ENCODE data around the gene ZNF727.
"Not testable (repeated sequence)": the region's sequence is repeated elsewhere in the genome, so short reads cannot be mapped to it uniquely, and the experiment has no call there.

The ZNF727 gene

DNA sequence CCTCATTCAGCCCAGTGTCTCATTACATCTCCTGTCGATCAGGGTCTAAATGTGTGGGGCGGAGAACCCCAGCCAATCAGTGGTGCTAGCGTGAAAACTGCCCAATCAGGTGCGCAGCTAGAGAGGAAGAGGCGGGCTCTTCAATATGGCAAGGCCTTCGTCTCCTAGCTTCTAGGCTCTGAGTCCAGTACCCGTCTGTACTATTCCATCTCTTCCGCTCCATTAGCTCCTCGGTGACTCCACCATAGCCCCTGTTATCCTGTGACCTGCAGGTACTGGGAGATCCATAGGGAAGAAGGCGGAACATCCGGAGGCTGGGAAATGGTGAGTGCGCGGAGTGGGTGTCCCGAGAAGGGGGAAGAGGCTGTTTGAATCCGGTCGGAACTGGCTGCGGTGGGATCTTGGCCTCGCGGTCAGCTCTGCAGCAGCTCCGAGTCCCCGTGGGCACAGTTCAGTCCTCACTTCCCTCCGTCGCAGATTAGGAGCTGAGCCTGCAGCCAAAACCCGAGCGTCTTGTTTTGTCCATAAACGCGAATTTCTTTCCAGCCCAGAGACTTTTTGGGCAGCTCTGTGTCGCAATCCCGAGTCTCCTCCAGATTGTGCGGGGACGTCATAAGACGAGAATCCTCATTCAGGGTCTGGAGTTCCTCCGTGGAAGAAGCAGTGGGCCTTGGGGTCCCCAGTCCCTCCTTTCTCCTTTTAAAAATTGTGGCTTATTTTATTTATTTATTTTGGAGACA, at the start of gene ZNF727:
Gene ZNF727, plus strand, starts transcription at position 134 of the 740 bp plus-strand sequence. Its CDS starts 188 bp downstream, at position 322.
- Mint-ChIP-seq H3K36me3 (no peaks in the 10 kb centered on the region), H3K27ac (peak within 1 kb of the TSS; percentile 54), H3K27me3 (no peaks in the 10 kb centered on the region), H3K4me1 (no peaks in the 10 kb centered on the region), H3K9me3 (peaks cover 11% of the 10 kb centered on the region), H3K4me3 (peak within 1 kb of the TSS; percentile 81)
- ATAC-seq, result peak; percentile 67

GRCh38 chr7:63998549-63998948, 46.7 kb upstream of the ZNF727 start, which contains the start of gene ZNF722:
Gene ZNF722 (plus strand): TSS chr7:63998849. CDS start chr7:63998962, 113 bp downstream.
- no peak within 1 kb of the TSS for H3K4me3 Mint-ChIP-seq

DNA sequence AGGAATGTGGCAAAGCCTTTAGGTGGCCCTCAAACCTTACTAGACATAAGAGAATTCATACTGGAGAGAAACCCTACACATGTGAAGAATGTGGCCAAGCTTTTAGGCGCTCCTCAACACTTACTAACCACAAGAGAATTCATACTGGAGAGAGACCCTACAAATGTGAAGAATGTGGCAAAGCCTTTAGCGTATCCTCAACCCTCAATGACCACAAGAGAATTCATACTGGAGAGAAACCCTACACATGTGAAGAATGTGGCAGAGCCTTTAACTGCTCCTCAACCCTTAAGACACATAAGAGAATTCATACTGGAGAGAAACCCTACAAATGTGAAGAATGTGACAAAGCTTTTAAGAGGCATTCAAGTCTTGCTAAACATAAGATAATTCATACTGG, 29.7 kb upstream of the ZNF727 start:
- H3K4me1 Mint-ChIP-seq, H3K4me3 Mint-ChIP-seq, H3K36me3 Mint-ChIP-seq, ATAC-seq, H3K27me3 Mint-ChIP-seq, H3K27ac Mint-ChIP-seq: not testable (repeated sequence)
- H3K9me3 Mint-ChIP-seq, result peaks cover 35% of the 10 kb centered on the region

More at GRCh38 chr7:63998549-63998948, 46.7 kb upstream of the ZNF727 start, which contains the start of gene ZNF722:
- Mint-ChIP-seq H3K4me1 (no peaks in the 10 kb centered on the region), H3K27me3 (no peaks in the 10 kb centered on the region), H3K36me3 (no peaks in the 10 kb centered on the region), H3K9me3 (peaks cover 8% of the 10 kb centered on the region), H3K27ac (no peak within 1 kb of the TSS)
- ATAC-seq, result no peak

DNA sequence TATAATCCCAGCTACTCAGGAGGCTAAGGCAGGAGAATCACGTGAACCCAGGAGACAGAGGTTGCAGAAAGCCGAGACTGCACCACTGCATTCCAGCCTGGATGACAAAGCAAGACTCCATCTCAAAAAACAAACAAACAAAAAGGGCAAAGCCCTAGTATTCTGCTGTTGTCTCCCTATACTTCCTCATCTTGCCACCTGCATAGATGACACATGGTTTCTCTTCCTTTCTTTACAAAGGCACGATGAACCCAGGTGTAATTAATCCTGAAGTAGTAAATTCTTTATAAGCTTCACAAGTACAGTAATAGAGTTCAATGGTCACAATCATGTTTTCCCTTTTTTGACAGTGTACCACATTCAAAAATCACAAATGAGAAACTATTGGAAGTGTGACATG, 9.8 kb upstream of the ZNF727 start:
- ATAC-seq, result no peak
- Mint-ChIP-seq H3K27me3 (no peaks in the 10 kb centered on the region), H3K4me1 (no peaks in the 10 kb centered on the region), H3K4me3 (no peak overlapping the region), H3K36me3 (no peaks in the 10 kb centered on the region), H3K27ac (no peak overlapping the region), H3K9me3 (peaks cover 19% of the 10 kb centered on the region)

- H3K36me3 Mint-ChIP-seq, result no peaks in the 10 kb centered on the region
- H3K9me3 Mint-ChIP-seq, result peaks cover 22% of the 10 kb centered on the region
- no peak for ATAC-seq
- no peak overlapping the region for H3K4me3 Mint-ChIP-seq
- no peaks in the 10 kb centered on the region for H3K27me3 Mint-ChIP-seq
- no peaks in the 10 kb centered on the region for H3K4me1 Mint-ChIP-seq
- H3K27ac Mint-ChIP-seq, result no peak overlapping the region
These were observed 8.1 kb upstream of the ZNF727 start for GRCh38 chr7:64037095-64037494.

- Mint-ChIP-seq H3K4me3 (peak overlapping the region; percentile 81), H3K4me1 (no peaks in the 10 kb centered on the region), H3K9me3 (peaks cover 11% of the 10 kb centered on the region), H3K27ac (peak overlapping the region; percentile 54), H3K36me3 (no peaks in the 10 kb centered on the region), H3K27me3 (no peaks in the 10 kb centered on the region)
- ATAC-seq, result no peak
These were observed 781 bp downstream of the ZNF727 start for GRCh38 chr7:64046041-64046389.

- H3K4me3 Mint-ChIP-seq, result not testable (repeated sequence)
- Mint-ChIP-seq H3K36me3 (peaks cover 28% of the 10 kb centered on the region), H3K9me3 (peaks cover 48% of the 10 kb centered on the region)
These were observed 32.8 kb downstream of the ZNF727 start for GRCh38 chr7:64077837-64078698.

DNA sequence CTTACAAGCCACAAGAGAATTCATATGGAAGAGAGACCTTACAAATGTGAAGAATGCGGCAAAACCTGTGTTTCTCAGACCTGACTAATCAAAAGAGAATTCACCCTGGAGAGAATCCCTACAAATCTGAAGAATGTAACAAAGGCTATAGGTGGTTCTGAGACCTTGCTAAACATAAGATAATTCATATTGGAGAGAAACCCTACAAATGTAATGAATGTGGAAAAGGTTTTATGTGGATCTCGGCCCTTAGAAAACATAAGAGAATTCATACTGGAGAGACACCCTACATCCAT, 33.4 kb downstream of the ZNF727 start:
- H3K27me3 Mint-ChIP-seq, result no peaks in the 10 kb centered on the region
- H3K4me1 Mint-ChIP-seq, result no peaks in the 10 kb centered on the region
- no peak overlapping the region for H3K27ac Mint-ChIP-seq
- H3K9me3 Mint-ChIP-seq, result peaks cover 47% of the 10 kb centered on the region
- H3K36me3 Mint-ChIP-seq, result peaks cover 26% of the 10 kb centered on the region
- ATAC-seq, result no peak
- no peak overlapping the region for H3K4me3 Mint-ChIP-seq

More at GRCh38 chr7:64077837-64078698, 32.8 kb downstream of the ZNF727 start:
- not testable (repeated sequence) for H3K4me1 Mint-ChIP-seq, H3K27me3 Mint-ChIP-seq, ATAC-seq, H3K27ac Mint-ChIP-seq

DNA sequence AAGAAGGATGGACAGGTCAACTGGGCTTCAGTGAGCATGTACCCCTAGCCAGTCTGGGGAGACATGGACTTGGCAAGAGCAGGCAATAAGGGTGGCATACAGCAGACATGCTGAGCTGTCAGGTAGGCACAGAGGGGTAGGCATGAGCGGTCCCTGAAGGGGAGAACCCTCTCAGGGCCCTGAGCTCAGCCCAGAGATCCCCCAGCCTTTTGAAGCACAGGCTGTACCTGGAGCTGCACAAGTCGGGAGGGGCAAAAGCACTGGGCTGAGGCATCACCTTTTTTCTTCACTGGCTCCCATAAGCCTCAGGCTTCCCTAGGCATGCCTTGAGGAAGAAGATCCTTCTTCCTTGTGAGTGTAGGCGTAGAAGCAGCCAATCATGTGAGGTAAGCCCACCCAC, 42.3 kb downstream of the ZNF727 start:
- H3K9me3 Mint-ChIP-seq, result peaks cover 21% of the 10 kb centered on the region
- no peaks in the 10 kb centered on the region for H3K4me1 Mint-ChIP-seq
- no peaks in the 10 kb centered on the region for H3K27me3 Mint-ChIP-seq
- no peak overlapping the region for H3K27ac Mint-ChIP-seq
- H3K4me3 Mint-ChIP-seq, result no peak overlapping the region
- ATAC-seq, result no peak
- peaks cover 6% of the 10 kb centered on the region for H3K36me3 Mint-ChIP-seq

- not testable (repeated sequence) for H3K36me3 Mint-ChIP-seq, H3K4me3 Mint-ChIP-seq, H3K27me3 Mint-ChIP-seq, H3K4me1 Mint-ChIP-seq, ATAC-seq, H3K27ac Mint-ChIP-seq
- peaks cover 23% of the 10 kb centered on the region for H3K9me3 Mint-ChIP-seq
These were observed 43.6 kb downstream of the ZNF727 start for GRCh38 chr7:64088863-64089262.

Measured in stimulated activated memory B cell treated with anti-CD40 and anti-IgM and Interleukin-4, amounts not matched to agents 10 μg/mL and 1 μg/mL and 100 μg/mL, for 72 hours (primary cell).